Neural cell (in vitro differentiated cells): ENCODE results near the gene DAZAP1. TPM values are rescaled to one million over a fixed set of nuclear protein-coding genes. Genes with fewer than 3 reads are reported as not detected.

Experiments
- H2AFZ ChIP-seq: fragments of 200-600, 300-800 bp; sonication (generic), shearing (Covaris generic); 2 replicates; pipeline ENCODE4 v1.6.0; 2014; ENCODE audit warnings: low read depth, mild to moderate bottlenecking, antibody characterized with exemption, low read length, moderate library complexity
- H3F3A ChIP-seq: fragments of 200-600 bp; shearing (Covaris generic); 2 replicates; pipeline ENCODE4 v1.6.1; 2016; ENCODE audit warnings: mild to moderate bottlenecking, moderate library complexity, mixed read lengths, antibody characterized with exemption, low read length; ENCODE audit not compliant: insufficient read depth, poor library complexity, severe bottlenecking
- H3K27ac ChIP-seq: fragments of 200-600, 300-800 bp; sonication (generic), shearing (Covaris generic); 2 replicates; pipeline ENCODE4 v1.5.1; 2014; ENCODE audit warnings: mild to moderate bottlenecking, low read length, moderate library complexity
- H3K27me3 ChIP-seq: fragments of 300-800, 200-600 bp; sonication (generic), shearing (Covaris generic); 2 replicates; pipeline ENCODE4 v1.6.0; 2014; ENCODE audit warnings: mild to moderate bottlenecking, low read depth, low read length, moderate library complexity; ENCODE audit not compliant: insufficient read depth
- H3K36me3 ChIP-seq: fragments of 300-800, 200-600 bp; sonication (generic), shearing (Covaris generic); 2 replicates; pipeline ENCODE4 v1.5.1; 2014; ENCODE audit warnings: mild to moderate bottlenecking, antibody characterized with exemption, low read length, moderate library complexity; ENCODE audit not compliant: insufficient read depth
- H3K4me2 ChIP-seq: fragments of 300-800, 200-600 bp; sonication (generic), shearing (Covaris generic); 2 replicates; pipeline ENCODE4 v1.6.0; 2014; ENCODE audit warnings: mild to moderate bottlenecking, low read length
- H3K4me3 ChIP-seq: fragments of 300-800, 200-600 bp; sonication (generic), shearing (Covaris generic); 2 replicates; pipeline ENCODE4 v1.5.1; 2014; ENCODE audit warnings: mild to moderate bottlenecking, low read length, moderate library complexity
- H3K79me2 ChIP-seq: fragments of 200-600 bp; shearing (Covaris generic); replicated peaks from 2 replicates; pipeline ENCODE4 v1.6.0; 2014; ENCODE audit warnings: mild to moderate bottlenecking, low read length, moderate library complexity; ENCODE audit not compliant: insufficient read depth
- H3K9ac ChIP-seq: fragments of 300-800, 200-600 bp; sonication (generic), shearing (Covaris generic); 2 replicates; pipeline ENCODE4 v1.6.1; 2016; ENCODE audit warnings: mild to moderate bottlenecking, low read length, mixed read lengths
- H3K9me2 ChIP-seq: fragments of 200-600 bp; shearing (Covaris generic); 2 replicates; pipeline ENCODE4 v1.6.1; 2016; ENCODE audit warnings: mild to moderate bottlenecking, low read length, mixed read lengths; ENCODE audit not compliant: insufficient read depth
- H3K9me3 ChIP-seq: fragments of 200-600, 300-800 bp; sonication (generic), shearing (Covaris generic); 2 replicates; pipeline ENCODE4 v1.6.1; 2016; ENCODE audit warnings: mild to moderate bottlenecking, mixed run types, low read length, moderate library complexity, mixed read lengths
- H4K20me1 ChIP-seq: fragments of 200-600 bp; shearing (Covaris generic); 2 replicates; pipeline ENCODE4 v1.6.1; 2016; ENCODE audit warnings: mild to moderate bottlenecking, mixed run types; ENCODE audit not compliant: insufficient read depth
- EP300 ChIP-seq: fragments of 450-650 bp; conservative IDR thresholded peaks from 2 replicates; pipeline ENCODE4 v1.6.1; 2014; ENCODE audit warnings: antibody characterized with exemption, mild to moderate bottlenecking, moderate library complexity; ENCODE audit not compliant: poor library complexity, severe bottlenecking
- EZH2 ChIP-seq: fragments of 200-600, 300-800 bp; shearing (Covaris generic), sonication (generic); IDR thresholded peaks from 2 replicates; pipeline ENCODE4 v1.6.1; 2014; ENCODE audit warnings: antibody characterized with exemption, low read length, borderline replicate concordance, mild to moderate bottlenecking; ENCODE audit not compliant: insufficient read depth, poor library complexity, severe bottlenecking
- MXI1 ChIP-seq: fragments of 450-650 bp; conservative IDR thresholded peaks from 2 replicates; pipeline ENCODE4 v1.6.1; 2014; ENCODE audit warnings: antibody characterized with exemption, mild to moderate bottlenecking; ENCODE audit not compliant: poor library complexity, severe bottlenecking
- POLR2AphosphoS5 ChIP-seq: IDR thresholded peaks from 2 replicates; pipeline ENCODE4 v1.6.1; 2012
- RAD21 ChIP-seq: fragments of 450-650 bp; conservative IDR thresholded peaks from 2 replicates; pipeline ENCODE4 v1.6.1; 2014; ENCODE audit warnings: antibody characterized with exemption, mild to moderate bottlenecking, moderate library complexity
- SMC3 ChIP-seq: fragments of 450-650 bp; conservative IDR thresholded peaks from 2 replicates; pipeline ENCODE4 v1.6.1; 2014; ENCODE audit warnings: antibody characterized with exemption, mild to moderate bottlenecking, moderate library complexity; ENCODE audit not compliant: poor library complexity
- TAF1 ChIP-seq: IDR thresholded peaks from 2 replicates; pipeline ENCODE4 v1.6.1; 2012; ENCODE audit warnings: low read depth
- polyA plus RNA-seq: library from polyadenylated mRNA; depleted of rRNA; stranded (reverse); fragments of >200 nt; gene quantifications from 2 replicates; pipeline ENCODE4 v1.2.3, GENCODE V29; 2014
- TF ChIP-seq, protein P1 (sequence below): IDR thresholded peaks from 2 replicates; pipeline ENCODE4 v1.6.1; 2012; ENCODE audit warnings: borderline replicate concordance
- TF ChIP-seq, protein P2 (sequence below): fragments of 450-650 bp; IDR thresholded peaks from 2 replicates; pipeline ENCODE4 v1.5.1; 2014; ENCODE audit warnings: antibody characterized with exemption, mild to moderate bottlenecking, moderate library complexity; ENCODE audit not compliant: poor library complexity, severe bottlenecking

DAZAP1 gene
- polyA plus RNA-seq, 1 donor from 2014 or later: 60.5 TPM

DNA sequence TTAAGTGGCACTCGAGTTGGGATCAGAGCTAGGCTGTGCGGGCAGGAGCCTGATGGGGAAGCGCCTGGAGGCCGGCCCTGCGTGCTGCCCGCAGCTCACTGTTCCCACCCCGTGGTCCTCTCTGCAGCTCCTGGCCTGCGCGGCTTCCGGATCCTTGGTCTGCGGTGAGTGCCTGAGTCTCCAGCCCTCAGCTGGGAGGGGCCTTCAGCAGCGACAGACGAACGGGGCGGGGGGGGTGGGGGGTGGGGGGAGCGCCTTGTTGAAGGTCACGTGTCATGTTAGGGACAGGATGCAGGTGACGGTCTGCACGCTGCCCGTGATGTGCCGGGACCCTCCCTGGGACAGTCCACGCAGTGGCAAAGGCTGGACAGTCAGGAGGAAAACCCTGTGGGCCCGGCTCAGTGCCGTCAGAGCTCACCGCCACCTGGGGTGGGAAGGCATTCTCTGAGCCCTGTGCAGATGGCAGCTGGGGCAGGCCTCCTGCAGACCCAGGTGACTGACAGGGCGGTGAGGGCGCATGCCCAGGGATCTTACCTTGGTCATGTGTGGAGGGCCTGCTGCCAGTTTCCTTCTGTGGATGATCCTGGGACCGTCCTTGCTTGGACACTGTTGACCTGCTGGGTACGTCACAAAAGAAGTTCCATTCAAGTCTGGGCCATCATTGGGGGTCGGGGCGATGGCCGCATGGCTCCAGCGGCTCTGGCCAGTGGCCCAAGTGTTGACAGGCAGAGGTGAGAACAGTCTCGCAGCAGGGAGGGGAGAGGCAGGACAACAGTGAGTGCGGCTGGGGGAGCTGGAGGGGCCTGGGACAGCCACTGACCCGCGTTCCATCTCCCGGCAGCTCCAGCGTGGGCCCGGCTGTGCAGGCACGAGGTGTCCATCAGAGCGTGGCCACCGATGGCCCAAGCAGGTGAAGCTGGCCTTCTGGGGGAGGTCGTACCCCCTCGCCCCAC, 19.4 kb upstream of the DAZAP1 start:
- H4K20me1 ChIP-seq: no peaks in the 10 kb centered on the region
- no peaks in the 10 kb centered on the region for H3K9me2 ChIP-seq
- H3K27ac ChIP-seq: no peak overlapping the region
- peaks cover 10% of the 10 kb centered on the region for H3K79me2 ChIP-seq
- no peak overlapping the region for H3K4me2 ChIP-seq
- no peaks in the 10 kb centered on the region for H3F3A ChIP-seq
- H2AFZ ChIP-seq: no peak overlapping the region
- H3K36me3 ChIP-seq: no peaks in the 10 kb centered on the region
- H3K9ac ChIP-seq: no peak overlapping the region
- H3K4me3 ChIP-seq: no peak overlapping the region
- no peaks in the 10 kb centered on the region for H3K9me3 ChIP-seq
- no peaks in the 10 kb centered on the region for H3K27me3 ChIP-seq
- TF ChIP-seq SMC3: no peak
- TF ChIP-seq, protein P1, sequence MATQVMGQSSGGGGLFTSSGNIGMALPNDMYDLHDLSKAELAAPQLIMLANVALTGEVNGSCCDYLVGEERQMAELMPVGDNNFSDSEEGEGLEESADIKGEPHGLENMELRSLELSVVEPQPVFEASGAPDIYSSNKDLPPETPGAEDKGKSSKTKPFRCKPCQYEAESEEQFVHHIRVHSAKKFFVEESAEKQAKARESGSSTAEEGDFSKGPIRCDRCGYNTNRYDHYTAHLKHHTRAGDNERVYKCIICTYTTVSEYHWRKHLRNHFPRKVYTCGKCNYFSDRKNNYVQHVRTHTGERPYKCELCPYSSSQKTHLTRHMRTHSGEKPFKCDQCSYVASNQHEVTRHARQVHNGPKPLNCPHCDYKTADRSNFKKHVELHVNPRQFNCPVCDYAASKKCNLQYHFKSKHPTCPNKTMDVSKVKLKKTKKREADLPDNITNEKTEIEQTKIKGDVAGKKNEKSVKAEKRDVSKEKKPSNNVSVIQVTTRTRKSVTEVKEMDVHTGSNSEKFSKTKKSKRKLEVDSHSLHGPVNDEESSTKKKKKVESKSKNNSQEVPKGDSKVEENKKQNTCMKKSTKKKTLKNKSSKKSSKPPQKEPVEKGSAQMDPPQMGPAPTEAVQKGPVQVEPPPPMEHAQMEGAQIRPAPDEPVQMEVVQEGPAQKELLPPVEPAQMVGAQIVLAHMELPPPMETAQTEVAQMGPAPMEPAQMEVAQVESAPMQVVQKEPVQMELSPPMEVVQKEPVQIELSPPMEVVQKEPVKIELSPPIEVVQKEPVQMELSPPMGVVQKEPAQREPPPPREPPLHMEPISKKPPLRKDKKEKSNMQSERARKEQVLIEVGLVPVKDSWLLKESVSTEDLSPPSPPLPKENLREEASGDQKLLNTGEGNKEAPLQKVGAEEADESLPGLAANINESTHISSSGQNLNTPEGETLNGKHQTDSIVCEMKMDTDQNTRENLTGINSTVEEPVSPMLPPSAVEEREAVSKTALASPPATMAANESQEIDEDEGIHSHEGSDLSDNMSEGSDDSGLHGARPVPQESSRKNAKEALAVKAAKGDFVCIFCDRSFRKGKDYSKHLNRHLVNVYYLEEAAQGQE: no peak
- TF ChIP-seq RAD21: no peak
- no peak for TF ChIP-seq EP300
- TF ChIP-seq EZH2: no peak
- no peak for TF ChIP-seq POLR2AphosphoS5
- TF ChIP-seq TAF1: no peak
- TF ChIP-seq MXI1: no peak
- TF ChIP-seq, protein P2, sequence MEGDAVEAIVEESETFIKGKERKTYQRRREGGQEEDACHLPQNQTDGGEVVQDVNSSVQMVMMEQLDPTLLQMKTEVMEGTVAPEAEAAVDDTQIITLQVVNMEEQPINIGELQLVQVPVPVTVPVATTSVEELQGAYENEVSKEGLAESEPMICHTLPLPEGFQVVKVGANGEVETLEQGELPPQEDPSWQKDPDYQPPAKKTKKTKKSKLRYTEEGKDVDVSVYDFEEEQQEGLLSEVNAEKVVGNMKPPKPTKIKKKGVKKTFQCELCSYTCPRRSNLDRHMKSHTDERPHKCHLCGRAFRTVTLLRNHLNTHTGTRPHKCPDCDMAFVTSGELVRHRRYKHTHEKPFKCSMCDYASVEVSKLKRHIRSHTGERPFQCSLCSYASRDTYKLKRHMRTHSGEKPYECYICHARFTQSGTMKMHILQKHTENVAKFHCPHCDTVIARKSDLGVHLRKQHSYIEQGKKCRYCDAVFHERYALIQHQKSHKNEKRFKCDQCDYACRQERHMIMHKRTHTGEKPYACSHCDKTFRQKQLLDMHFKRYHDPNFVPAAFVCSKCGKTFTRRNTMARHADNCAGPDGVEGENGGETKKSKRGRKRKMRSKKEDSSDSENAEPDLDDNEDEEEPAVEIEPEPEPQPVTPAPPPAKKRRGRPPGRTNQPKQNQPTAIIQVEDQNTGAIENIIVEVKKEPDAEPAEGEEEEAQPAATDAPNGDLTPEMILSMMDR: no peak

DNA sequence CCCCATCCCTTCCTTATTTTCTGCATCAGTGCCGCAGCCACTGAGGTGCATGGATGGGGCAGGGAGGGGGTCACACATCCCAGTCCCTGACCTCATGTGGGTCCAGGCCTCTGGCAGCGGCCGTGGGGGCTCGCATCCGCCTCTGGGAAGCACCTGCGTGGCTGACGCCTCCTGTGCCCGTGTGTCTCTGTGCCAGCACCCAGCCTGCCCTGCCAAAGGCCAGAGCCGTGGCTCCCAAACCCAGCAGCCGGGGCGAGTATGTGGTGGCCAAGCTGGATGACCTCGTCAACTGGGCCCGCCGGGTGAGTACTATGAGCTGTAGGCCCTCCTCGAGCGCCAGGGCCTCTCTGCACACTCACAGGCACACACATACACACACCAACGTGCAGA, 18.8 kb upstream of the DAZAP1 start:
- Histone ChIP-seq H3K4me3 (no peak overlapping the region), H3F3A (no peaks in the 10 kb centered on the region), H3K36me3 (no peaks in the 10 kb centered on the region), H3K27me3 (no peaks in the 10 kb centered on the region), H4K20me1 (no peaks in the 10 kb centered on the region), H2AFZ (no peak overlapping the region), H3K9me3 (no peaks in the 10 kb centered on the region), H3K4me2 (no peak overlapping the region), H3K9me2 (no peaks in the 10 kb centered on the region), H3K27ac (no peak overlapping the region), H3K79me2 (peaks cover 10% of the 10 kb centered on the region), H3K9ac (no peak overlapping the region)
- TF ChIP-seq SMC3 (no peak), TAF1 (no peak), POLR2AphosphoS5 (no peak), EZH2 (no peak), MXI1 (no peak), RAD21 (no peak), EP300 (no peak)
- TF ChIP-seq, protein P1: no peak
- TF ChIP-seq, protein P2: no peak
